CD4-positive, CD25-positive, alpha-beta regulatory T cell (primary cell): ENCODE results near the gene DMXL1. TPM values are rescaled to one million over a fixed set of nuclear protein-coding genes. Genes with fewer than 3 reads are reported as not detected.
"Not testable (repeated sequence)": the region's sequence is repeated elsewhere in the genome, so short reads cannot be mapped to it uniquely, and the experiment has no call there.

Source experiments
- ATAC-seq, 2 donors: fragments of 150-1000 bp; cut with Tn5 transposase; one replicate each; pipeline ENCODE4 v1.10.0; 2021; ENCODE audit warnings: low read depth in 2 of 2, moderate number of reproducible peaks in 2 of 2, moderate library complexity in 1 of 2
- DNase-seq, 3 donors: peaks; one replicate each; pipeline versions ENCODE4 v3.0.0 to v3.0.0-alpha.2; 2012 to 2022; ENCODE audit warnings: mixed read lengths in 1 of 3
- H3K27ac ChIP-seq: one replicate; pipeline ENCODE4 v1.7.0; 2013; ENCODE audit warnings: mild to moderate bottlenecking, low read length; ENCODE audit not compliant: insufficient read depth, poor library complexity, severe bottlenecking
- H3K27me3 ChIP-seq: one replicate; pipeline ENCODE4 v1.7.0; 2013; ENCODE audit warnings: low read length; ENCODE audit not compliant: control insufficient read depth, insufficient read depth
- H3K36me3 ChIP-seq: one replicate; pipeline ENCODE4 v1.7.0; 2013; ENCODE audit warnings: mild to moderate bottlenecking, low read length, moderate library complexity; ENCODE audit not compliant: control insufficient read depth, insufficient read depth
- H3K4me1 ChIP-seq: 2 replicates; pipeline ENCODE4 v1.7.0; 2013; ENCODE audit warnings: mild to moderate bottlenecking, low read length; ENCODE audit not compliant: insufficient read depth, control insufficient read depth, poor library complexity, severe bottlenecking
- H3K4me3 ChIP-seq: one replicate; pipeline ENCODE4 v1.7.0; 2013; ENCODE audit warnings: low read depth, mild to moderate bottlenecking, low read length, moderate library complexity
- H3K9me3 ChIP-seq, 2 experiments: 1 replicate in 1 of 2; 2 replicates in 1 of 2; pipeline ENCODE4 v1.7.0; 2013; ENCODE audit warnings: low read length in 2 of 2, mild to moderate bottlenecking in 1 of 2, moderate library complexity in 1 of 2; ENCODE audit not compliant: control insufficient read depth in 2 of 2
- H3K27ac Mint-ChIP-seq, 3 donors: one replicate each; pipeline ENCODE4 v1.8.0; 2020 to 2022; ENCODE audit warnings: mild to moderate bottlenecking in 3 of 3, mixed read lengths in 3 of 3, moderate library complexity in 2 of 3
- H3K27me3 Mint-ChIP-seq: one replicate; pipeline ENCODE4 v1.8.0; 2022; ENCODE audit warnings: mild to moderate bottlenecking, mixed read lengths
- H3K36me3 Mint-ChIP-seq: one replicate; pipeline ENCODE4 v1.8.0; 2020; ENCODE audit warnings: mixed read lengths
- H3K4me1 Mint-ChIP-seq, 4 donors: one replicate each; pipeline ENCODE4 v1.8.0; 2020 to 2022; ENCODE audit warnings: mixed read lengths in 4 of 4, mild to moderate bottlenecking in 1 of 4
- H3K4me3 Mint-ChIP-seq, 4 donors: one replicate each; pipeline ENCODE4 v1.8.0; 2020 to 2022; ENCODE audit warnings: mild to moderate bottlenecking in 4 of 4, mixed read lengths in 4 of 4, moderate library complexity in 3 of 4
- H3K9me3 Mint-ChIP-seq, 7 donors: one replicate each; pipeline ENCODE4 v1.8.0; 2020 to 2022; ENCODE audit warnings: mixed read lengths in 7 of 7, mild to moderate bottlenecking in 3 of 7, moderate library complexity in 2 of 7
- polyA plus RNA-seq, 4 donors: library from polyadenylated mRNA; unstranded; fragments of 300-500 nt; fragmentation: Illumina TruSeq; gene quantifications; one replicate each; pipeline ENCODE4 v1.2.3, GENCODE V29; 2021
- total RNA-seq: library from RNA; stranded (reverse); gene quantifications from one replicate; pipeline ENCODE4 v1.2.3, GENCODE V29; 2022

Gene DMXL1
- total and polyA plus RNA-seq, 5 donors from 2014 or later, result 9.6 to 39.0 (median 11.4) TPM

GRCh38 chr5:119072496-119072895 is 1.6 kb downstream of the DMXL1 start:
- H3K4me1 ChIP-seq, result peaks cover 23% of the 10 kb centered on the region
- Mint-ChIP-seq H3K36me3 (peaks cover 7% of the 10 kb centered on the region), H3K4me1 (peaks cover 14 to 50% (median 37%) of the 10 kb centered on the region in 4 donors)

GRCh38 chr5:119073746-119074337 is 3.0 kb downstream of the DMXL1 start:
- not testable (repeated sequence) for H3K36me3 ChIP-seq, H3K27ac ChIP-seq, H3K36me3 Mint-ChIP-seq, H3K27me3 Mint-ChIP-seq, H3K9me3 ChIP-seq, ATAC-seq, H3K27me3 ChIP-seq, H3K4me3 ChIP-seq, H3K9me3 Mint-ChIP-seq, DNase-seq
- Mint-ChIP-seq H3K4me3 (peak overlapping the region in 3 of 4 donors; percentile 44 to 93 (median 69)), H3K4me1 (peaks cover 14 to 55% (median 42%) of the 10 kb centered on the region in 4 donors), H3K27ac (peak overlapping the region; percentile 5 to 88 (median 70))
- H3K4me1 ChIP-seq, result peaks cover 23% of the 10 kb centered on the region

More at GRCh38 chr5:119072496-119072895, 1.6 kb downstream of the DMXL1 start:
- DNase-seq, result no peak
- no peaks in the 10 kb centered on the region for H3K27me3 ChIP-seq
- no peak for ATAC-seq
- no peaks in the 10 kb centered on the region for H3K9me3 Mint-ChIP-seq
- peak overlapping the region; percentile 72 to 78 (median 74) for H3K4me3 Mint-ChIP-seq
- no peaks in the 10 kb centered on the region for H3K27me3 Mint-ChIP-seq
- peak overlapping the region; percentile 73 for H3K4me3 ChIP-seq
- H3K9me3 ChIP-seq, result no peaks in the 10 kb centered on the region
- H3K27ac ChIP-seq, result no peak overlapping the region
- peak overlapping the region in 1 of 3 donors; percentile 45 for H3K27ac Mint-ChIP-seq
- H3K36me3 ChIP-seq, result no peaks in the 10 kb centered on the region

- Histone ChIP-seq H3K27me3 (no peaks in the 10 kb centered on the region), H3K4me3 (peak overlapping the region; percentile 8), H3K4me1 (peaks cover 23% of the 10 kb centered on the region), H3K36me3 (no peaks in the 10 kb centered on the region), H3K9me3 (no peaks in the 10 kb centered on the region), H3K27ac (no peak overlapping the region)
- Mint-ChIP-seq H3K9me3 (no peaks in the 10 kb centered on the region), H3K4me3 (peak overlapping the region in 3 of 4 donors; percentile 44 to 80 (median 69)), H3K27ac (peak overlapping the region in 2 of 3 donors; percentile 5 to 88), H3K4me1 (peaks cover 14 to 61% (median 47%) of the 10 kb centered on the region in 4 donors), H3K27me3 (no peaks in the 10 kb centered on the region), H3K36me3 (peaks cover 14% of the 10 kb centered on the region)
- ATAC-seq (no peak), DNase-seq (peak in 1 of 3 donors; percentile 11)
These were observed 3.5 kb downstream of the DMXL1 start for GRCh38 chr5:119074419-119074818.

GRCh38 chr5:119075269-119075668 is 4.4 kb downstream of the DMXL1 start:
- not testable (repeated sequence) for H3K27me3 Mint-ChIP-seq, H3K4me3 ChIP-seq, H3K9me3 ChIP-seq, H3K9me3 Mint-ChIP-seq, ATAC-seq, H3K27ac ChIP-seq, H3K36me3 ChIP-seq, H3K27me3 ChIP-seq, H3K27ac Mint-ChIP-seq, H3K4me3 Mint-ChIP-seq
- Mint-ChIP-seq H3K36me3 (peaks cover 16% of the 10 kb centered on the region), H3K4me1 (peaks cover 14 to 64% (median 52%) of the 10 kb centered on the region in 4 donors)
- peak in 1 of 3 donors; percentile 16 for DNase-seq
- H3K4me1 ChIP-seq, result peaks cover 19% of the 10 kb centered on the region

- peak overlapping the region in 2 of 4 donors; percentile 7 to 39 for H3K4me3 Mint-ChIP-seq
These were observed 5.2 kb downstream of the DMXL1 start for GRCh38 chr5:119076080-119076479.

GRCh38 chr5:119077444-119077843 is 6.6 kb downstream of the DMXL1 start:
- no peaks in the 10 kb centered on the region for H3K9me3 Mint-ChIP-seq
- no peaks in the 10 kb centered on the region for H3K27me3 Mint-ChIP-seq
- Histone ChIP-seq H3K27ac (no peak overlapping the region), H3K27me3 (no peaks in the 10 kb centered on the region), H3K36me3 (peaks cover 3% of the 10 kb centered on the region), H3K4me3 (no peak overlapping the region), H3K4me1 (peaks cover 6% of the 10 kb centered on the region), H3K9me3 (no peaks in the 10 kb centered on the region)
- H3K36me3 Mint-ChIP-seq, result peaks cover 15% of the 10 kb centered on the region
- H3K27ac Mint-ChIP-seq, result no peak overlapping the region
- ATAC-seq (no peak), DNase-seq (no peak)
- H3K4me1 Mint-ChIP-seq, result peaks cover 11 to 58% (median 54%) of the 10 kb centered on the region in 4 donors
- H3K4me3 Mint-ChIP-seq, result no peak overlapping the region

More at GRCh38 chr5:119076080-119076479, 5.2 kb downstream of the DMXL1 start:
- Histone ChIP-seq H3K36me3 (no peaks in the 10 kb centered on the region), H3K27ac (no peak overlapping the region), H3K9me3 (no peaks in the 10 kb centered on the region), H3K27me3 (no peaks in the 10 kb centered on the region), H3K4me3 (no peak overlapping the region), H3K4me1 (peaks cover 17% of the 10 kb centered on the region)
- H3K4me1 Mint-ChIP-seq, result peaks cover 11 to 63% (median 56%) of the 10 kb centered on the region in 4 donors
- peaks cover 15% of the 10 kb centered on the region for H3K36me3 Mint-ChIP-seq
- no peak for DNase-seq
- no peak for ATAC-seq
- H3K27me3 Mint-ChIP-seq, result no peaks in the 10 kb centered on the region
- H3K27ac Mint-ChIP-seq, result peak overlapping the region in 1 of 3 donors; percentile 28
- no peaks in the 10 kb centered on the region for H3K9me3 Mint-ChIP-seq

- DNase-seq (no peak), ATAC-seq (no peak)
- no peaks in the 10 kb centered on the region for H3K27me3 ChIP-seq
- no peak overlapping the region for H3K4me3 Mint-ChIP-seq
- peak overlapping the region in 1 of 3 donors; percentile 67 for H3K27ac Mint-ChIP-seq
- peaks cover 8 to 50% (median 47%) of the 10 kb centered on the region in 4 donors for H3K4me1 Mint-ChIP-seq
- H3K9me3 Mint-ChIP-seq, result no peaks in the 10 kb centered on the region
- no peak overlapping the region for H3K27ac ChIP-seq
- H3K4me3 ChIP-seq, result no peak overlapping the region
- no peaks in the 10 kb centered on the region for H3K4me1 ChIP-seq
- peaks cover 20% of the 10 kb centered on the region for H3K36me3 Mint-ChIP-seq
- H3K36me3 ChIP-seq, result peaks cover 6% of the 10 kb centered on the region
- H3K27me3 Mint-ChIP-seq, result no peaks in the 10 kb centered on the region
- no peaks in the 10 kb centered on the region for H3K9me3 ChIP-seq
These were observed 7.4 kb downstream of the DMXL1 start for GRCh38 chr5:119078071-119078846.
